Coronary artery (tissue), 2 donors: ENCODE measurements around the gene MRRF.

Experiments used
- DNase-seq: peaks from one replicate; pipeline ENCODE4 v3.0.0-alpha.2; 2017; ENCODE audit warnings: low spot score
- H3K27ac ChIP-seq, 2 donors: fragments of 200-600 bp; sonication (generic); one replicate each; pipeline ENCODE4 v1.5.1; 2016 to 2019
- H3K4me3 ChIP-seq: fragments of 200-600 bp; sonication (generic); 2 replicates; pipeline ENCODE4 v1.5.1; 2016; ENCODE audit warnings: mild to moderate bottlenecking, moderate library complexity
- TF ChIP-seq, protein P1 (sequence below): fragments of 200-600 bp; sonication (generic); IDR thresholded peaks from one replicate; pipeline ENCODE4 v1.5.1; 2019; ENCODE audit warnings: antibody characterized with exemption

MRRF gene

DNA sequence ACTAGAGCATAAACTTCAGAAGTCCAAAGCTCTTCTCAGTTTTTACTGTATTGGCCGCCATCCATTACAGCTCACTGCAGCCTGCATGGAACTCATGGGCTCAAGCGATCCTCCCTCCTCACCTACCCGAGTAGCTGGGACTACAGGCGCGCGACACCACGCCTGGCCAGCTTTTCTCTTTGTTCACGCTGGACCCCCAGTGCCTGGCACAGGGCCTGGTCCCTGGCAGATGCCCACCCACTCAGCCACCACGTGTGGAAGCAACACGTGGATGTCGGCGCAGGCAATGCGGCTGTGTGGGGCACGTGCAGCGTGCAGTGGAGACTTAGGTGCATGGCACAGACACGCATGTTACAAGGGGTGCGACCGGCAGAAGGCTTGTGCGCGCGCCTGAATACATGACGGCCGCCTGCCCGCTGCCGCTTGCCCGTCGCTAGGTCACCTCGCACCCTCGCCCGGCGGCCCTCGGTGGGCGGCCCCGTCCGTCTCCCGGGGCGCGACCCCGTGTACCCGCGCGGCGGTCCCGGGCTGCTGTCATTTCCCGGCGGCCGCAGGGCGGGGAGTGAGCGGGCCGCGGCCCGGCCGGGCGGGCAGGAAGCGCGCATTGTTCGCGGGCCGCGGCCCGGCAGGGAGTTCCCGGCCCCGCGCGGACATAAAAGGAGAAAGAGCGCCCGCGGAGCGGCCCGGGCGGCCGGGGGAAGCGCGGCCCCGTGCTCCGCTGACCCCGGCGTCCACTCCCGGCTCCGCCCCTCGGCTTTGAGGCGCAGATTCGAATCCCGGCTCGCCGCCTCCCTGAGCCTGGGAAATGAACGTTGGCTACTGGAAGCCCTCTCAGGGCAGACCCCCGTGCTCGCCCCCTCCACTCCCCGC lies 82.0 kb downstream of the MRRF start:
- DNase-seq: no peak

DNA sequence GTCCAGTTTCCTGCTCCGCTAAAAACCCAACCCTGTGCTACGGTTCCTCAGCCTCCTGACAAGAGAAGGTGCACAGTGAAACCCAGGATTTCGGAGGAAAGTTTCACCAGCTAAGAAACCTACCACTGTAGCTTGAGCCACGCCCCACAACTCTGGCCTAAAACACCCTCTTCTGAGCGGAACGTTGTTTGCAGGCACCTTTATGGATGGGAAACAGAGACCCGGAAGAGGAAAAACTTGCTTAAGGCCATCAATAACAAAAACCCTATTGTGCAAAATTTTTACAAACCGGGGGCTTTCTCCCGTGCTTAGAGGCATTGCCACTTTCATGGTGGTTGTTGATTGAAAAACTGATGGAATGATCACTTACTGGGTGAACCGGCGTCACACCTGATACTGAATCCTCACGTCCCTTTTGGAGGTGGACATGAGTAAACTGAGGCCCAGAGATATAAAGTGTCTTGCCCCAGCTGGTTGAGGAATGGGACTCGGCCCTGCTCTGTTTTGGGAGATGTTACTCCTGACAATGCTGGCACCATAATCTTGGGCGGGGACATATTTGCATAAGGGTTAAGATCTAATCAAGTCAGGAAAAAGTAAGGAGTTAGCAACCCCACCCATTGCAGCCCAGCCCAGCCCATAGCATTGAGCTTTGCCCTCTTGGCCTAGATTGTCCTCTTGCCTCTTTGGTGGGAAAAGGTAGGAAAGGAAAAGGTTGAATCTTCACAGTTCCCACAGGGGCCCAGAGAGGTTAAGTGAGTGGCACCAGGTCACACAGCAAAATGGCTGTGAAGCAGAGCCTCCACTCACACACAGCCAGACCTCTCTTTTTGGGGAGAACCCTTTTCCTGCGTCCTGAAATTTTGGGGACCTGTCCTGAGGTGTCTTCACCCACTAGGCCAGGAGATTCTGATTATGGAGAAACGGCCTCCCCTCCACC lies 82.9 kb downstream of the MRRF start:
- TF ChIP-seq, protein P1, sequence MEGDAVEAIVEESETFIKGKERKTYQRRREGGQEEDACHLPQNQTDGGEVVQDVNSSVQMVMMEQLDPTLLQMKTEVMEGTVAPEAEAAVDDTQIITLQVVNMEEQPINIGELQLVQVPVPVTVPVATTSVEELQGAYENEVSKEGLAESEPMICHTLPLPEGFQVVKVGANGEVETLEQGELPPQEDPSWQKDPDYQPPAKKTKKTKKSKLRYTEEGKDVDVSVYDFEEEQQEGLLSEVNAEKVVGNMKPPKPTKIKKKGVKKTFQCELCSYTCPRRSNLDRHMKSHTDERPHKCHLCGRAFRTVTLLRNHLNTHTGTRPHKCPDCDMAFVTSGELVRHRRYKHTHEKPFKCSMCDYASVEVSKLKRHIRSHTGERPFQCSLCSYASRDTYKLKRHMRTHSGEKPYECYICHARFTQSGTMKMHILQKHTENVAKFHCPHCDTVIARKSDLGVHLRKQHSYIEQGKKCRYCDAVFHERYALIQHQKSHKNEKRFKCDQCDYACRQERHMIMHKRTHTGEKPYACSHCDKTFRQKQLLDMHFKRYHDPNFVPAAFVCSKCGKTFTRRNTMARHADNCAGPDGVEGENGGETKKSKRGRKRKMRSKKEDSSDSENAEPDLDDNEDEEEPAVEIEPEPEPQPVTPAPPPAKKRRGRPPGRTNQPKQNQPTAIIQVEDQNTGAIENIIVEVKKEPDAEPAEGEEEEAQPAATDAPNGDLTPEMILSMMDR: no peak
- DNase-seq: no peak
- Histone ChIP-seq H3K4me3 (peak overlapping the region; percentile 73), H3K27ac (peak overlapping the region in 1 of 2 donors; percentile 45)

More for the DNA sequence above, 82.0 kb downstream of the MRRF start:
- H3K4me3 ChIP-seq: peak overlapping the region; percentile 73
- TF ChIP-seq, protein P1: no peak
- H3K27ac ChIP-seq: peak overlapping the region in 1 of 2 donors; percentile 69

DNA sequence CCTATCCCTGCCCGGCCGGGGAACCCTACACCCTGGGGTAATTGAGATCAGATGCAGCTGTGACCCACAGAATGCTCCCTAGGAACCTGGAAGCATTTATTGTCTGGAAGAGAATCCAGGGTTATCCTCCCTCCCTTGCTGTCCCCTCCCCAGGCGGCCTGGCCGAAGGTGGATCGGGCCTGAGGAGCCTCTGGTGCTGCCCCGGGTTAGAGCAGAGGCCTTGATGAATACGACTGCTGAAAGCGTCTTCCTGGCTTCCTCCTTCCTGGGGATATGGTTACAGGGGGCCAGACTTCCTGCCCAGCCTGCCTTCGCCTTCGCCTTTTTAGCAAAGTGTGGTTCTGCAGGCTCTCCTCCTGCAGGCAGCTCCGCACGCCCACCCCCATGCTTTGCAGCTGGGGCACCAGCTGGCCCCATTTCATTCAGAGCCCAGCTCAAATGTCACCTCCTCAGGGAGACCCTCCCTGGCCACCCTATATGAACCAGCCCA lies 83.7 kb downstream of the MRRF start:
- no peak for DNase-seq
- TF ChIP-seq, protein P1: no peak

DNA sequence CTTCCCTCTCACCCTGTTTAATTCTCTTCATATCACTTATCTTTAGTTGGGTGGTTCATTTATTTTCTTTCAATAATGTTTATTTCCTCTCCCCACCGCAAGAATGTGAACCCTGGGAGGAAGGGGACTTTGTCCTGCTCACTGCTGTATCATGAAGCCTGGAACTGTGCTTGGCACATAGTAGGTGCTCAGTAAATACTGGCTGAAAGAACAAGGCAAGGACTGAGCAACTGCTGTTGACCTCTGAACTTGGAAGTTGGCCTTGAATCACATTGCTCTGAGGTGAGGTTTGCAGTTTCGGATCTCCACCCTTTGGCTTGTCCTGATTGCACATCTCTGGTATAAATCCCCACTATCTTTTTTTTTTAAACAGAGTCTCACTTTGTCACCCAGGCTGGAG lies 84.1 kb downstream of the MRRF start:
- Histone ChIP-seq H3K4me3 (no peak overlapping the region), H3K27ac (no peak overlapping the region)
- TF ChIP-seq, protein P1: no peak
- no peak for DNase-seq

More for the DNA sequence above, 83.7 kb downstream of the MRRF start:
- no peak overlapping the region for H3K27ac ChIP-seq
- no peak overlapping the region for H3K4me3 ChIP-seq

DNA sequence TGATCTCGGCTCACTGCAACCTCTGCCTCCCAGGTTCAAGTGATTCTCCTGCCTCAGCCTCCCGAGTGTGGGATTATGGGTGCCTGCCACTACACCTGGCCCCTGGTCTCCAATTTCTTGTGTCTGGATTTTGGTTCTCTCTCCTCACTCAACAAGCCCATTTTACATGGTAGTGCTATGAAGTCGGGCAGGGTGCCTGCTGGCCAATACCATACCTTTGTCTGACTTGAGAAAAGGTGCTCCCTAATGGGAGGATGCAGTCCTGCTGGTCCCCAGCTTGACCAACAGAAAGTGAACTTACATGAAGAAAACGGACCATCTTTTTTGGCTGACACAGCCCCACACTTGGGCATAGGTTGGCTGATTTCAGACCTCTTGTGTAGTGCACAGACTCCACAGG lies 84.5 kb downstream of the MRRF start:
- Histone ChIP-seq H3K27ac (no peak overlapping the region), H3K4me3 (no peak overlapping the region)
- TF ChIP-seq, protein P1: no peak
- DNase-seq: no peak

DNA sequence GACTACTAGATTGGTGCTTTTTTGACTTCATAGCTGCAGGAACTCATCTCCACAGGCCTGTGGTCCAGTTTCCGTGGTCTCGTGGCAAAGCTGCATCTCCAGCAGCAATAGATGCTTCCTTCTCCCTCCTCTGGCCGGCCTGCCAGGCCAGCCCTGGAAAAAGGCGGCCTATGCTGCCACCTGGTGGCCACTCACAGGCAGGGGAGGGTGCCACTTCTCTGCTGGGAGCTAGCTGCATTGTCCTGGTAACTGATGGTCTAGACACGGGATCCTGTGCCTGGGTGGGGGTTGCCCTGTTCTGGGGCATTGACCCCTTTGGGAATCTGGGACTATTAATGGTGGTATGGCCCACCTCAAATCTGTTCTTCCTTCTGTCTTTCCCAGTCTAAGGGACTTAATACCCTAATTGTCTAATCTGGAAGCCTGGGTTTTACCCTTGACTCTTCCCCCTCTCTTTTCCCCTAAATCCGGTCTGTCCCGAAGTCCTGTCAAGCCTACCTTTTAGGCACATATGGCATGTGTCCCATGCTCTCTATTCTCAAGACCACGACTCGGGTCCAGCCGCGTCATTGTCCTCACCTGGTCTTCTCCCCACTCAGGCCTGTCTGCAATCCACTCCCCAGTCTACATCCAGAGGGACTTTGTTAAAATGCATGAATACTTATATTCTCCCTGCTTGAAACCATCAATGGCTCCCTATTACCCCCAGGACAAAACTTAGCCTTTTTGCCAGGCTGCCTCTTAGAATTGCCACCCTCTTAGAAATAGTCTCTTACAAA lies 86.1 kb downstream of the MRRF start:
- TF ChIP-seq, protein P1: peak; percentile 90

More for the DNA sequence above, 86.1 kb downstream of the MRRF start:
- no peak overlapping the region for H3K27ac ChIP-seq
- no peak overlapping the region for H3K4me3 ChIP-seq
- DNase-seq: peak; percentile 85
